Cerebellar cortex (tissue), 1 donor: Measurements from ENCODE around the gene PEX16.
A peak's percentile ranks its signal among the peaks of the same experiment; 100 is the strongest.

Experiments used
- DNase-seq: peaks from one replicate; pipeline ENCODE4 v3.0.0-alpha.2; 2015; ENCODE audit warnings: low spot score

PEX16 gene

GRCh38 chr11:45876401-45876800 is 41.3 kb downstream of the PEX16 start:
- peak; percentile 84 for DNase-seq

GRCh38 chr11:45872651-45873356 is 44.9 kb downstream of the PEX16 start:
- DNase-seq = peak; percentile 92

- no peak for DNase-seq
Measured at GRCh38 chr11:45871638-45872037, 46.0 kb downstream of the PEX16 start.

- DNase-seq = no peak
Measured at GRCh38 chr11:45870706-45871105, 47.0 kb downstream of the PEX16 start.

GRCh38 chr11:45869551-45869950 is 48.1 kb downstream of the PEX16 start:
- DNase-seq = no peak

- DNase-seq = no peak
Measured at GRCh38 chr11:45864041-45864440, 53.6 kb downstream of the PEX16 start.

- no peak for DNase-seq
Measured at GRCh38 chr11:45860764-45861510, 56.7 kb downstream of the PEX16 start.

GRCh38 chr11:45860348-45860747 is 57.3 kb downstream of the PEX16 start:
- DNase-seq = no peak
